Upper lobe of left lung (tissue), 6 donors: Measurements from ENCODE around the gene PCDHAC2. TPM values are rescaled to one million over a fixed set of nuclear protein-coding genes. Genes with fewer than 3 reads are reported as not detected.

Experiments
- ATAC-seq, 2 donors: fragments of 200-7000 bp; cut with Tn5 transposase; one replicate each; pipeline ENCODE4 v1.9.1; 2022; ENCODE audit warnings: mild to moderate bottlenecking in 2 of 2, moderate library complexity in 2 of 2; ENCODE audit not compliant: low FRiP score in 2 of 2
- DNase-seq, 2 donors: peaks; one replicate each; pipeline ENCODE4 v3.0.0-alpha.2; 2019 to 2020
- H3K27ac ChIP-seq, 4 donors: fragments of 200-600 bp; sonication (generic); one replicate each; pipeline ENCODE4 v1.5.1; 2016 to 2019
- H3K27me3 ChIP-seq, 4 donors: fragments of 200-600 bp; sonication (generic); one replicate each; pipeline ENCODE4 v1.5.1; 2017 to 2019
- H3K36me3 ChIP-seq, 4 donors: fragments of 200-600 bp; sonication (generic); one replicate each; pipeline ENCODE4 v1.5.1; 2016 to 2019
- H3K4me1 ChIP-seq, 4 donors: fragments of 200-600 bp; sonication (generic); one replicate each; pipeline ENCODE4 v1.5.1; 2018 to 2019
- H3K4me3 ChIP-seq, 4 donors: fragments of 200-600 bp; sonication (generic); one replicate each; pipeline ENCODE4 v1.5.1; 2017 to 2019; ENCODE audit warnings: mild to moderate bottlenecking in 2 of 4, moderate library complexity in 1 of 4
- H3K9me3 ChIP-seq, 4 donors: fragments of 200-600 bp; sonication (generic); one replicate each; pipeline ENCODE4 v1.5.1; 2018 to 2019
- CTCF ChIP-seq, 6 experiments: fragments of 450-650 bp in 4 of 6; fragments of 200-600 bp in 2 of 6; sonication (generic) in 2 of 6; IDR thresholded peaks; one replicate each; pipeline ENCODE4 v1.5.1; 2016 to 2019; ENCODE audit warnings: antibody characterized with exemption in 6 of 6
- EP300 ChIP-seq, 4 donors: sonication (generic); formaldehyde crosslinking; IDR thresholded peaks; one replicate each; pipeline ENCODE4 v1.5.1; 2017; ENCODE audit warnings: antibody characterized with exemption in 4 of 4, control low read depth in 2 of 4
- POLR2A ChIP-seq, 4 donors: fragments of 450-650 bp; IDR thresholded peaks; one replicate each; pipeline ENCODE4 v1.5.1; 2016 to 2017; ENCODE audit warnings: antibody characterized with exemption in 4 of 4, mild to moderate bottlenecking in 2 of 4
- POLR2AphosphoS5 ChIP-seq, 2 donors: sonication (generic); formaldehyde crosslinking; IDR thresholded peaks; one replicate each; pipeline ENCODE4 v1.5.1; 2017; ENCODE audit warnings: antibody characterized with exemption in 2 of 2
- WGBS, 2 donors: methylation state at CpG; one replicate each; pipeline ENCODE4 v1.1.5; 2017 to 2018; 5-methylcytosine and 5-hydroxymethylcytosine counted together
- total RNA-seq, 6 donors: library from RNA; depleted of rRNA in 4 of 6; stranded (reverse); fragments of >200 nt in 4 of 6; gene quantifications; one replicate each; pipeline versions ENCODE4 v1.1.0 to v1.2.1, GENCODE V29; 2016 to 2021
- donor health status: DM: no; HTN: no; CAD: no; lungs with moderate emphysema.
- donor health status: DM: no; HTN: yes; CAD: no; lungs with severe emphysema.

PCDHAC2 gene
- total RNA-seq, 6 donors from 2014 or later = 5.4 to 23.0 (median 10.6) TPM

DNA sequence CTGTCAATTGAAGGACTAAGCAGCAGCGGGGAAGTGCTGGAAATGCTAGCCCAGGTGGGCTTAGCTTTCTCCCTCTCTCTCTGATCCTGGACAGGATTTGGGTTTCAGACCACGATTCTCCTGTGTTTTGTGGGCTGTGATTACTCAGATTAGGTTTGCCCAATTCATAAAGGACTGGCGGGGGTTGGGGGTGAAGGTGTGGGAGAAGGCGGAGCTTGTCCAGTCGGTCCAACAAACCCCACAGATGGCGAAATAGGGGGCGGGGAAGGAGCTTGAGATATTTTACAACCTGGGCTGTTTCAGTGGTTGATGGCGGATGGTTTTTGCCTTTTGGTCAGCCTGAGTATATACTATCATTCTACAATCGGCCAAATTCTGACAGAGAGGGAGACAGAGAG is 35.2 kb downstream of the PCDHAC2 start:
- H3K9me3 ChIP-seq = no peaks in the 10 kb centered on the region
- TF ChIP-seq POLR2A (IDR thresholded peaks at IDR 0.05) (peak in 1 of 4 donors; percentile 14), EP300 (IDR thresholded peaks at IDR 0.05) (no peak), POLR2AphosphoS5 (IDR thresholded peaks at IDR 0.05) (peak in 1 of 2 donors; percentile 5)
- peak in 1 of 2 donors; percentile 88 for DNase-seq
- WGBS, 2 donors = 11 to 13% methylated on average over 9 of the region's 9 CpGs
- no peaks in the 10 kb centered on the region for H3K27me3 ChIP-seq
- H3K27ac ChIP-seq = peak overlapping the region in 3 of 4 donors; percentile 42 to 66 (median 57)
- H3K4me1 ChIP-seq = peaks cover 7 to 28% (median 16%) of the 10 kb centered on the region in 4 donors
- H3K4me3 ChIP-seq = peak overlapping the region in 3 of 4 donors; percentile 32 to 41 (median 39)
- H3K36me3 ChIP-seq = no peaks in the 10 kb centered on the region
- ATAC-seq = peak; percentile 49 to 77

DNA sequence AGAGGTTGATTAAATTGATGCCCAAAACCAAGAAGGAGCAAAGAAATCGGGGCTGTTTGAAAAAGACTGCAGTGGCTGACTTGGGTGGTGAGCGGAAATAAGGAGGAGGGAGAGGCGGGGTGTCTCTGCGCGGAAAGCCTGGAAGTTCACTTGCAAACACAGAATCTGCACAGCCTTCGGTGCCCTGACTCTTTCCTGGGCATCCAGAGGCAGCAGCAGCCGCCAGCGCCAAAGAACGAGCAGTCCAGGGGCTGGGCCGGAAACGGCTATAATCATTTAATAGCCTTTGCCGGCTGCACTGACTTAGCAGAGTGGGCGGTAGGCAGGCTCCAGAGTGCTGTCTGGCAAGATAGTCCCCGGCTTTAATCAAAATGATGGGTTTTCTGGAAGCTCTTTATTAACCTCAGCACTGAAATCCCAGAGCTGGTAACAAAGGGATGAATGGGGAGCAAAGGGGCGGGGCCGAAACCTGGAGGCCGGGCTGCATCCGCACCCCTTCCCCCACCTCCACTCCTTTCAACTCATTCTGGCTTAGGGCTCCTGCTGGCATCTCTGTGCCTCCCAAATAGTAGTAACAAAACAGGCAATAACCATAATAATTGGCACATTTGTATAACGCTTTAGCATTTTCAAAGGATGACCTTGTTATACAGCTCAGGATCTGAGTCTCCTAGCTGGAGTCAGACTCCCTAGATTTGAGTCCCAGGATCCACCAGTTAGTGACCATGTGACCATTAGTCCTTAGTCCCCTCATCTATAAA is 35.7 kb downstream of the PCDHAC2 start:
- TF ChIP-seq EP300 (IDR thresholded peaks at IDR 0.05) (no peak), CTCF (IDR thresholded peaks at IDR 0.05) (no peak), POLR2AphosphoS5 (IDR thresholded peaks at IDR 0.05) (no peak), POLR2A (IDR thresholded peaks at IDR 0.05) (no peak)
- Histone ChIP-seq H3K27ac (peak overlapping the region; percentile 6 to 66 (median 50)), H3K27me3 (no peaks in the 10 kb centered on the region), H3K4me3 (peak overlapping the region in 3 of 4 donors; percentile 32 to 41 (median 39)), H3K36me3 (no peaks in the 10 kb centered on the region), H3K9me3 (no peaks in the 10 kb centered on the region), H3K4me1 (peaks cover 7 to 28% (median 16%) of the 10 kb centered on the region in 4 donors)
- 5% methylated on average over 16 to 19 of the region's 19 CpGs for WGBS, 2 donors
- ATAC-seq (peak; percentile 4 to 46), DNase-seq (peak; percentile 45 to 46)

DNA sequence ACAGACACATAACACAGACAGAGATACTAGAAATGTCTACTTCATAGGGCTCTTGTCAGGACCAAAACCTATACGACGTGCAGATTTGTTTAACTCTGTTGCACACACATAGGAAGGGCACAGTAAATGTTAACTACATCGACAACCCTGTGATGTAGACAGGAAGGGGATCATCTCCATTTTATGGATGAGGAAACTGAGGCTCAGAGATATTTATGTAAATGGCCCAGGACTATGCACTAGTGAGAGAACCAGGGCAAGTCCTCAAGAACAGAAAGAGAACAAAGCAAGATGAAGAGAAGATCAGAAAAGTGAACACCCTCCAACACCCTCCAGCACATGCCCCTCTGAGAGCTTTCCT is 36.3 kb downstream of the PCDHAC2 start:
- DNase-seq (no peak), ATAC-seq (no peak)
- no peaks in the 10 kb centered on the region for H3K27me3 ChIP-seq
- peaks cover 7 to 28% (median 16%) of the 10 kb centered on the region in 4 donors for H3K4me1 ChIP-seq
- TF ChIP-seq CTCF (IDR thresholded peaks at IDR 0.05) = no peak
- TF ChIP-seq EP300 (IDR thresholded peaks at IDR 0.05) = no peak
- no peak for TF ChIP-seq POLR2AphosphoS5 (IDR thresholded peaks at IDR 0.05)
- no peak for TF ChIP-seq POLR2A (IDR thresholded peaks at IDR 0.05)
- H3K4me3 ChIP-seq = no peak overlapping the region
- H3K36me3 ChIP-seq = no peaks in the 10 kb centered on the region
- WGBS, 2 donors = 55 to 69% methylated on average over 3 of the region's 3 CpGs
- no peaks in the 10 kb centered on the region for H3K9me3 ChIP-seq
- H3K27ac ChIP-seq = peak overlapping the region in 1 of 4 donors; percentile 42

DNA sequence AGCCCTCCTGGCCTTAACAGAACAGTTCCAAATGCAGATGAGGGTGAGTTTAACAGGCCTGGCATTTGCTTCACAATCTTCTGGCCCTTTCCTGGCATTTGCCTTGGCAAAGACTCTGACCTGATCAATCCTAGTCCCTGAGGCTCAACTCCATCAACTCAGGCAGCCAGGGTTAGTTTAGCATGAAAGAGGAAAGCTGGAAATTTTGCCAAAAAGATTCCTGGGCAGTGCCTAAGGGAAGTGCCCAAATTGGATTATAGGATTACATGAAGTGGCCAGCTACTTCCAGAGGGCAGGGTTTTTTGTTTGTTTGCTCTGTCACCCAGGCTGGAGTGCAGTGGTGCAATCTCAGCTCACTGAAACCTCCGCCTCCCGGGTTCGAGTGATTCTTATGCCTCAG is 36.8 kb downstream of the PCDHAC2 start:
- H3K4me3 ChIP-seq = no peak overlapping the region
- peaks cover 7 to 28% (median 16%) of the 10 kb centered on the region in 4 donors for H3K4me1 ChIP-seq
- TF ChIP-seq POLR2A (IDR thresholded peaks at IDR 0.05) = no peak
- DNase-seq (no peak), ATAC-seq (no peak)
- no peaks in the 10 kb centered on the region for H3K36me3 ChIP-seq
- no peak overlapping the region for H3K27ac ChIP-seq
- no peaks in the 10 kb centered on the region for H3K9me3 ChIP-seq
- no peaks in the 10 kb centered on the region for H3K27me3 ChIP-seq
- WGBS, 2 donors = 35 to 81% methylated on average over 3 of the region's 3 CpGs

DNA sequence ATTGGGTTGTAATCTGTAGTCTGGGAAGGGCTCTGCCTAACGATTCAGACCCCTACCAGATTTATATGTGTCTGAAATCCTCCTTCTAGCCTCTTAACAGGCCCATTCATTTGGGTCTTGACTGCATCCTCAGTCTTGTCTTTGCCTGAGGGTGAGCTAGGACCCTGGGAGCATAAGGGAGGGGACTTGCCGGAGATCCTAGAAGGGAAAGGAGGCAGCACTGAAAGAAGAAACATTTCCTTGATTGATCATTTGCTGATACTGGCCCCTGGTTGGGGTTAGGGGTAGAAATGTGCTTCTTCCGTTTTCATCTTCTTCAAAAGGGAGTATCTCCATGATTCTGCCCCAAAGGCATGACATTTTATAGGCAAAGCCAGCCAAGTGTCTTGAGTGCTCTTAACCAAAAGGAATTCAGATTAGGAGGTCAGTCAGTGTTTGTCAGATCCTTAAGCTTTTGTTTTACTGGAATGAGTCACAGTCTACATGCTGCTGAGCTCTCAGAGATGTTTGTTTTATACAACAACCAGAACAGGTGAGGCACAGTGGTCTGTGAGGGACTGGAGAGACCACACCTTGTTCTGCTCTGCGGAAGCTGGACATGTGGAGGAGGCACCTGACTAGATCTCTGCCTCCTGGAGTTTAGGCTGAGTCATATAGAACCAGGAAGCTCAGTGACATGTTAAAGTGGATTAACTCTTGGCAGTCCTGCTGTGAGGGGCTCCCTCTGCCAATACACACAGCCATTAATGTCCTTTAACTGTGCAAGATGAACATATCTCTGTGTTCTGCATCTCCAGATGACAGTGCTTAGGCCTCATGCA is 37.7 kb downstream of the PCDHAC2 start:
- H3K36me3 ChIP-seq = no peaks in the 10 kb centered on the region
- TF ChIP-seq CTCF (IDR thresholded peaks at IDR 0.05) (no peak), POLR2AphosphoS5 (IDR thresholded peaks at IDR 0.05) (peak; percentile 49 to 73), EP300 (IDR thresholded peaks at IDR 0.05) (peak in 2 of 4 donors; percentile 64 to 88), POLR2A (IDR thresholded peaks at IDR 0.05) (no peak)
- ATAC-seq (peak; percentile 72 to 97), DNase-seq (peak in 1 of 2 donors; percentile 91)
- no peaks in the 10 kb centered on the region for H3K9me3 ChIP-seq
- H3K4me1 ChIP-seq = peaks cover 7 to 28% (median 16%) of the 10 kb centered on the region in 4 donors
- no peaks in the 10 kb centered on the region for H3K27me3 ChIP-seq
- 38 to 45% methylated on average over 4 of the region's 4 CpGs for WGBS, 2 donors
- H3K27ac ChIP-seq = peak overlapping the region; percentile 1 to 60 (median 54)
- no peak overlapping the region for H3K4me3 ChIP-seq
